HG03565 (cell line): ENCODE results near the gene PRCP.
"Not testable (repeated sequence)": the region's sequence is repeated elsewhere in the genome, so short reads cannot be mapped to it uniquely, and the experiment has no call there.

Experiments
- ATAC-seq: cut with Tn5 transposase; IDR thresholded peaks from one replicate; pipeline ENCODE4 v1.9.1; 2021; ENCODE audit warnings: mild to moderate bottlenecking, moderate library complexity; ENCODE audit not compliant: unreplicated experiment

PRCP gene

GRCh38 chr11:82900277-82901164 is at the start of gene PRCP:
Gene PRCP, minus strand, starts transcription at chr11:82900430. Its CDS starts 28 bp downstream, at chr11:82900402.
- peak; percentile 74 for ATAC-seq

DNA sequence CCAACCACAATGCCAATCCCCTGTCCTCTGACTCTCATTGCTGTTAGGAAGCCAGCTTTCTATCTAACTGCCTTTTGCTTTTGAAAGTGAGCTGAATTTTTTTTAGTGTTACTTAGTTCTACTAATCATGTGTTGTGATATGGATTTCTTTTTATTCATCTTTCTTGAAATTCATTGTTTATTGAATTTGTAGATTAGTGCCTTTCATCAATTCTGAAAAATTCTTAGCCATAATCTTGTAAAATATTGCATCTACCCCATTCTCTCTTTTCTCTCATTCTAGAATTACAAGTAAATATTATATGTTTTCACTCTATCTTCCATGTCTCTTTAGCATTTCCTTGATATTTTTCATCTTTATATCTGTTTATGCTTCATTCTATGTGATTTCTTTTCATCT is 49.1 kb upstream of the PRCP start:
- ATAC-seq: no peak

- no peak for ATAC-seq
These were observed 45.5 kb upstream of the PRCP start for GRCh38 chr11:82945682-82946081.

GRCh38 chr11:82945041-82945440 is 44.8 kb upstream of the PRCP start:
- ATAC-seq: not testable (repeated sequence)

DNA sequence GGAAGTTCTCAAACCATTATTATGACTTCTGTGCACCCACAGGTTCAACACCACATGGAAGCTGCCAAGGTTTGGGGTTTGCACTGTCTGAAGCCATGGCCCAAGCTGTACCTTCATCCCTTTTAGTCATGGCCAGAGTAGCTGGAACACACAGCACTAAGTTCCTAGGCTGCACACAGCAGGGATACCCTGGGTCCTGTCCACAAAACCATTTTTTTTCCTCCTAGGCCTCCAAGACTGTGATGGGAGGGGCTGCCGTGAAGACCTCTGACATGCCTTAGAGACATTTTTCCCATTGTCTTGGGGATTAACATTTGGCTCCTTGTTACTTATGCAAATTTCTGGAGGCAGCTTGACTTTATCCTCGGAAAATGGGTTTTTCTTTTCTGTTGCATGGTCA is 44.0 kb upstream of the PRCP start:
- ATAC-seq: no peak

DNA sequence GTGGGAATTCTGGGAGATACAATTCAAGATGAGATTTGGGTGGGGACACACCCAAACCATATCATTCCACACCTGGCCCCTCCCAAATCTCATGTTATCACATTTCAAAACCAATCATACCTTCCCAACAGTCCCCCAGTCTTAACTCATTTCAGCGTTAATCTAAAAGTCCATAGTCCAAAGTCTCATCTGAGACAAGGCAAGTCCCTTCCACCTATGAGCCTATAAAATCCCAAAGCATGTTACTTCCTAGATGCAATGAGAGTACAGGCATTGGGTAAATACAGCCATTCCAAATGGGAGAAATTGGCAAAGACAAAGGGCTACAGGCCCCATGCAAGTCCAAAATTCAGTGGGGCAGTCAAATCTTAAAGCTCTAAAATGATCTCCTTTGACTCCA is 43.2 kb upstream of the PRCP start:
- ATAC-seq: not testable (repeated sequence)

DNA sequence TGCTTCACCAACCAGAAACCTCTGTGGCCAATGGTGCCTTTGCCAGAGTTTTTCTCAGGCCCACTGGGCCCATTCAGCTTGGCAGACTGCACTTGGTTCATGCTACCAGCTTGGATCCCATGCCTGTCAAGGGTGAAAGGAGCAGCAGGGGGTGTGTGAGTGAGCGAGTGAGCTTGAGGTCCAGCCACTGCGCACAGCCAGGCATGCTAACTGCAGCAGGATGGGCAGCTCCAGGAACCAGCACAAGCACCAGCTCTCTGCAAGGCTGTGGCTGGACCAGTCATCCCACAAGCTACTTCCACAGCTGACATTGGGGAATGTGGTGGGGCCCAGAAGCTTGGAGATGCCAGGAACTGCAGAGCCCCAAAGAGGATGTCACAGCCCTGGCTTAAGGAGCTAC is 42.1 kb upstream of the PRCP start:
- no peak for ATAC-seq

DNA sequence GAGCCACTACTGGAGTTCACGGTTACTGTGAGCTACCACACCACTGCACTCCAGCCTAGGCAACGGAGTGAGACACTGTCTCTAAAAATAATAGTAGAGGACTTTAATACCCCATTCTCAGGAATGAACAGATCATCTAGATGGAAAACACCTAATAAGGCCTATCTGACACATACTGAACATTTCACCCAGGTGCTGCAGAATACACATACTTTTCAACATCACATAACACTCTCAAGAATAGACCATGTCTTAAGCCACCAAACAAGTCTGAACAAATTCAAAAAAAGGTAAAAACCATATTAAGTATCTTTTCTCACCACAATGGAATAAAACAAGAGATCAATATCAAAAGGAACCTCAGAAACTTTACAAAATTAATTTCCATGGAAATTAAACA is 39.2 kb upstream of the PRCP start:
- ATAC-seq: no peak

DNA sequence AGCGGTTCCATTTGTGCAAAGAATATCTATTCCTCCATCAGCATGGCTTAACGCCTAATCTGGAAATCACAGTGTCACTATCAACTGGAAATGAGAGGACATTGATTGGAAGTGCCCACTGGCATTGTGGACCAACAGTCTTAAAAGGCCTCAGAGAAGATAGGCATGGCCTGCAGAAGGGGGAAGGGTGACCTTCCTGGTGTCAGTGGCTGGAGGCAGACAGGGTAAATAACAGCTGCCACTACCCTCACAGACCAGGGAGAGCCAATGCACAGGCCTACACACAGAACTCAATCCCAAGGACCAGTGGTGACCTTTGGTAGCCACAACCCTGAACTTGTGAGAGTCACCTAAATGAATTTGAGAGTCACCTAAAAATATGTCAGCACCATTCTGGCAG is 37.3 kb upstream of the PRCP start:
- ATAC-seq: no peak

GRCh38 chr11:82936261-82936660 is 36.0 kb upstream of the PRCP start:
- no peak for ATAC-seq

DNA sequence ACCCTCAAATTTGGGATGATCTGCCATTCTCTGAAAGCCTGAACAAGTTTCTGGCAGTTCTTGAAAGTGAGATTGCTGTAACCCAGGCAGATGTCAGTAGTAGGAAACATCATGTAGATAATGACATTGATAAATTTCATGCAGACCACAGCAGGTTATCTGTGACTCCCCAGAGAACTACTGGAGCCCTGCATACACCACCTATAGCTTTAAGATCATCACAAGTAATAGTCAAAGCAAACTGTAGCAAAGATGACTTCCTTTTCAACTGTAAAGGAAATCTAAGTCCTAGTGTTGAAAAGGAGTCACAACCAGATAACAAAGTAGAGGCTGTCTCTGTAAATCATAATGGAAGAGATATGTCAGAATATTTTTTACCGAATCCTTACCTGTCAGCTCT is 32.3 kb upstream of the PRCP start:
- ATAC-seq: no peak

DNA sequence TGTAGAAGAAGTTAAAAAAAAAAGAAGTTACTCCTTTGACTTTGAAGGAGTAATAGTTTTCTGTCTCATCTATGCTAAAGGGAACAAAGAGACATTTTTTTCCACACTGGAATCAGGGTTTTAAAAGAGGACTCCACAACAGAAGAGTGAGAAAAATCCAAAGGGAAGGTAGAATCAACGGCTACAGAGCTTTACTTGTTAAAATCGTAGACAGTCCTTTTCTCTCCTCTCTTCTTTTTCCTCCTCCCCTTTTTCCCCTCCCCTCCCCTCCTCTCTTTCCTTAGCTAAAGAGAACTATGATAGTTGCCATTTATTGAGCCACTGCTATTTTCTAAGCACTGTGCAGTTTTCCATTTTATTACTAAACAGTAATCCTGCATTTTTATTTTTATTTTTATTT is 30.5 kb upstream of the PRCP start:
- no peak for ATAC-seq

GRCh38 chr11:82930229-82930628 is 30.0 kb upstream of the PRCP start:
- ATAC-seq: no peak

DNA sequence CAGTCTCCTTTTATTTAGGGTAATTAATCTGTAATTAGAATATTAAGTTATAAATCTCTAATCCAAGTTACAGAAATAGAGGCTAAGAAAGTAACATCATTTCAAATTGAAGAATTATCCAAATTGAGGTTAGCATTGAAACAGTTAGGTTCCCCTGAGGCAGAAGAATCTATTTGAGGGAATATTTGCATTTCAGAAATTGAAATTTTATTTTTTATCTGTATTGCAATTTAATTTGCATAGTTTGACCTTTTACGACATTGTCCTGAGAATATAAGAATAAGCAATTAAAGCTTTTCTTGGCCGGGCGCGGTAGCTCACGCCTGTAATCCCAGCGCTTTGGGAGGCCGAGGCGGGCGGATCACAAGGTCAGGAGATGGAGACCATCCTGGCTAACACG is 28.9 kb upstream of the PRCP start:
- ATAC-seq: no peak

- ATAC-seq: peak; percentile 72
These were observed 27.1 kb upstream of the PRCP start for GRCh38 chr11:82927264-82927880.

DNA sequence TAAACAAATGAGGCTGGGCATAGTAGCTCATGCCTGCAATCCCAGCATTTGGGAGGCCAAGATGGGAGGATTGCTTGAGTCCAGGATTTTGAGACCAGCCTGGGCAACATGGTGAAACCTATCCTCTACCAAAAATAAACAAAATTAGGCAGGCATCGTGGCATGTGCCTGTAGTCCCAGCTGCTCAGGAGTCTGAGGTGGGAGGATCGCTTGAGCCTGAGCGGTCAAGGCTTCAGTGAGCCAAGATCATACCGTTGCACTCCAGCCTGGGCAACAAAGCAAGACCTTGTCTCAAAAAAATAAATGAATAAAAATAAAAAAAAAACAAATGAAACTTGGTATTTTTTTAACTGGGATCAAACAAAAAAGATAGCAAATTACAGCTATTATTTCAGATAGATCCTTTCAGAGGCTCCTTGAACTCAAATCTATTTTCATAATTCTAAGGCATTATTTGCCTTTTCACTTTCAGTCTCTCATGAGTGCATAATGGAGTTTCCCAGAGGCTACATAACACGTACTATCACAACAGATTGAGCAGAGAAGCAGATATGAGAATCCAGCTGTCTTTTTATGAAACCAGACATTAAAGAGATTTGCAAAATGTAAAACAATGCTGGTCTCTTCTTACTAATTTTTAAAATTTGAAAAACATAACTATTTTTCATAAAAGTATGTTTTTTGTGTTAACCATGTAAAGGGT is 24.4 kb upstream of the PRCP start:
- ATAC-seq: no peak

DNA sequence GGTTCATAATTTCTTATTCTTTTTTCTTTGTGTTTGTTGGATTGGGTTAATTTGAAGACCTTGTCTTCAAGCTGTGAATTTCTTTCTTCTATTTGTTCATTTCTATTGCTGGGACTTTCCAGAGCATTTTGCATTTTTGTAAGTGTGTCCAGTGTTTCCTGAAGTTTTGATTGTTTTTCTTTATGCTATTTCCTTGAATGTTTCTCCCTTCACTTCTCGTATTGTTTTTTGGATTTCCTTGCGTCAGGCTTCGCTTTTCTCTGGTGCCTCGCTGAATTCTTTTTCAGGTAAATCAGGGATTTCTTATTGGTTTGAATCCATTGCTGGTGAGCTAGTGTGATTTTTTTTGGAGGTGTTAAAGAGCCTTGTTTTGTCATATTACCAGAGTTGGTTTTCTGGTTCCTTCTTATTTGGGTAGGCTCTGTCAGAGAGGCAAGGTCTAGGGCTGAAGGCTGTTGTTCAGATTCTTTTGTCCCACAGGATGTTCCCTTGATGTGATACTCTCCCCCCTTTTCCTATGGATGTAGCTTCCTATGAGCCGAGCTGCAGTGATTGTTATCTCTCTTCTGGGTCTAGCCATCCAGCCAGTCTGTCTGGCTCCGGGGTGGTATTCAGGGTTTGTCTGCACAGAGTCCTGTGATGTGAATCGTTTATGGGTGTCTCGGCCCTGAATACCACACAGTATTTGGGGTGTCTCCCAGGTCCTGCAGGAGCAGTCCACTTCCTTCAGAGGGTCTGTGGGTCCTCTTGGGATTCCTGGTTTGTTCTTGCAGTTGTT is 22.4 kb upstream of the PRCP start:
- not testable (repeated sequence) for ATAC-seq

DNA sequence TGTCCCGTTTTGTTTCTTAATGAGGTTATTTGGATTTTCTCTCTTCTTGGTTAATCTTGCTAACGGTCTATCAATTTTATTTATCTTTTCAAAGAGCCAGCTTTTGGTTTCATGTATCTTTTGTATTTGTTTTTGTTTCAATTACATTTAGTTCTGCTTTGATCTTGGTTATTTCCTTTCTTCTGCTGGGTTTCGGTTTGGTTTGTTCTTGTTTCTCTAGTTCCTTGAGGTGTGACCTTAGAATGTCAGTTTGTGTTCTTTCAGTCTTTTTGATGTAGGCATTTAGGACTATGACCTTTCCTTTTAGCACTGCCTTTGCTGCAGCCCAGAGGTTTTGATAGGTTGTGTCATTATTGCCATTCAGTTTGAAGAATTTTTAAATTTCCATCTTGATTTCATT is 20.0 kb upstream of the PRCP start:
- ATAC-seq: not testable (repeated sequence)

DNA sequence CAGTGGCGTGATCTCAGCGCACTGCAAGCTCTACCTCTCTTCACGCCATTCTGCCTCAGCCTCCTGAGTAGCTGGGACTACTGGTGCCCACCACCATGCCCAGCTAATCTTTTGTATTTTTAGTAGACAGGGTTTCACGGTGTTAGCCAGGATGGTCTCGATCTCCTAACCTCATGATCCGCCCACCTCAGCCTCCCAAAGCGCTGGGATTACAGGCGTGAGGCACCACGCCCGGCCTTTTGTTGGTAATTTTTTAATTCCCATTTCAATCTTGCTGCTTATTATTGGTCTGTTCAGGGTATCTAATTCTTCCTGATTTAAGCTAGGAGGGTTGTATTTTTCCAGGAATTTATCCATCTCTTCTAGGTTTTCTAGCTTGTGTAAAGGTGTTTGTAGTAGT is 19.6 kb upstream of the PRCP start:
- ATAC-seq: not testable (repeated sequence)

DNA sequence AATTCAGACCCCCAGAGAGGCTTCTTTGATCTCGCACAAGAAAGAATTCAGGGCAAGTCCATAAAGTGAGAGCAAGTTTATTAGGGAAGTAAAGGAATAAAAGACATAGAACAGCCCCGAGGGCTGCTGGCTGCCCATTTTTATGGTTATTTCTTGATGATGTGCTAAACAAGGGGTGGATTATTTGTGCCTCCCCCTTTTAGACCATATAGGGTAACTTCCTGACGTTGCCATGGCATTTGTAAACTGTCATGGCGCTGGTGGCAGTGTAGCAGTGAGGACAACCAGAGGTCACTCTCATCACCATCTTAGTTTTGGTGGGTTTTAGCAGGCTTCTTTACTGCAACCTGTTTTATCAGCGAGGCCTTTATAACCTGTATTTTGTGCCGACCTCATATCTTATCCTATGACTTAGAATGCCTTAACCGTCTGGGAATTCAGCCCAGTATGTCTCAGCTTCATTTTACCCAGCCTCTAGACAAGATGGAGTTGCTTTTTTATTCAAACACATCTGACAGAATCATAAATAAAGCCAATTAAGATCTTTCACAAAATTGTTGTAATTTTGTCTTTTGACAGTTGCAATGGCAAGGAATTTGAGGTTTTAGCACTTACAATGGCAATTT is 8.9 kb upstream of the PRCP start:
- no peak for ATAC-seq

DNA sequence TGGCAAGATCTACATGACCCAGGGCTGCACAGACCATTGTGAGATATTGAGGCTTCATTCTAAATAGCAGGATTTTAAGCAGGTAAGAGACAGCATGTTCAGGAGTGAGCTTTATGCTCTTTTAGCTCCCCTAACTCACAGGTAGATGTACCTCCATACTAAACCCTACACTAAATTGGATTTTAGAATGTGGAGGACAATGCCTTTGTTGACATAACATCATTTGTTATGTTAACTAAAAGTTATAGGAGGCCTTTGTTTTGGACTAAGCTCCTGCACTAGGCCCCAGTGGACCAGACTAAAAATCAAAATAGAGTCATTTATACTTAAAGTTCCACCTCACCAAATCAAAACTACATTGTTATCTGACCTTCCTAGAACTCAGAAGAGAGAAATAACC is 8.1 kb upstream of the PRCP start:
- ATAC-seq: no peak
